Right lobe of liver (tissue), 6 donors: Measurements from ENCODE around the gene MOB3B. TPM values are rescaled to one million over a fixed set of nuclear protein-coding genes. Genes with fewer than 3 reads are reported as not detected.

Experiments
- ATAC-seq, 4 donors: fragments of 200-7000 bp; cut with Tn5 transposase; one replicate each; pipeline ENCODE4 v1.9.1; 2020; ENCODE audit warnings: mild to moderate bottlenecking in 4 of 4, moderate library complexity in 4 of 4
- DNase-seq, 3 donors: peaks; one replicate each; pipeline ENCODE4 v3.0.0-alpha.2; 2020
- H3K27ac ChIP-seq, 3 donors: fragments of 200-600 bp; one replicate each; pipeline ENCODE4 v1.8.0; 2022
- H3K27me3 ChIP-seq, 2 donors: fragments of 200-600 bp; one replicate each; pipeline ENCODE4 v1.8.0; 2022
- H3K36me3 ChIP-seq, 4 donors: fragments of 200-600 bp; sonication (generic) in 1 of 4; one replicate each; pipeline versions ENCODE4 v1.5.1 to v1.8.0; 2017 to 2022; ENCODE audit warnings: control low read depth in 1 of 4
- H3K4me1 ChIP-seq, 4 donors: fragments of 200-600 bp; sonication (generic) in 1 of 4; one replicate each; pipeline versions ENCODE4 v1.5.1 to v1.8.0; 2017 to 2022; ENCODE audit warnings: control low read depth in 1 of 4
- H3K4me3 ChIP-seq, 3 donors: fragments of 200-600 bp; one replicate each; pipeline ENCODE4 v1.8.0; 2022
- H3K9me3 ChIP-seq, 4 donors: fragments of 200-600 bp; sonication (generic) in 1 of 4; one replicate each; pipeline versions ENCODE4 v1.5.1 to v1.8.0; 2017 to 2022; ENCODE audit warnings: control low read depth in 1 of 4
- CTCF ChIP-seq, 4 donors: fragments of 200-600 bp in 3 of 4; fragments of 450-650 bp in 1 of 4; IDR thresholded peaks; one replicate each; pipeline versions ENCODE4 v1.5.1 to v1.8.0; 2016 to 2022; ENCODE audit warnings: antibody characterized with exemption in 4 of 4, mild to moderate bottlenecking in 2 of 4
- POLR2A ChIP-seq: fragments of 450-650 bp; IDR thresholded peaks from one replicate; pipeline ENCODE4 v1.6.1; 2017; ENCODE audit warnings: antibody characterized with exemption, mild to moderate bottlenecking
- WGBS: methylation state at CpG from one replicate; pipeline ENCODE4 v1.1.6; 2018; ENCODE audit warnings: low coverage, low lambda C conversion rate; ENCODE audit not compliant: insufficient coverage; ENCODE audit errors: missing lambda C conversion rate; 5-methylcytosine and 5-hydroxymethylcytosine counted together
- intact Hi-C, 2 donors: fragments of 100-400 bp; cut with DNase I; formaldehyde crosslinking; loops; one replicate each; pipeline versions ENCODE4 v1.11.2 to v1.14.1; 2022
- total RNA-seq, 6 experiments: library from RNA; depleted of rRNA in 2 of 6; stranded (reverse); fragments of >200 nt in 2 of 6; fragmentation: NEBNext Ultra II Directional in 3 of 6; extraction: Animal tissue kit (Norgen Biotek cat#: 25700) in 3 of 6; gene quantifications; one replicate each; pipeline versions ENCODE4 v1.1.0 to v1.2.4, GENCODE V29; 2016 to 2023
- donor health status: DM: no; HTN: yes; CAD: no.
- donor health status: DM: no; HTN: no; CAD: no.
- donor health status: DM: no; HTN: no; CAD: no.
- donor health status: DM: no; HTN: yes; CAD: no.
- donor health status: DM: no; HTN: yes; CAD: no.

The MOB3B gene
- total RNA-seq, 6 experiments from 2014 or later, result 1.0 to 2.4 (median 1.7) TPM

DNA sequence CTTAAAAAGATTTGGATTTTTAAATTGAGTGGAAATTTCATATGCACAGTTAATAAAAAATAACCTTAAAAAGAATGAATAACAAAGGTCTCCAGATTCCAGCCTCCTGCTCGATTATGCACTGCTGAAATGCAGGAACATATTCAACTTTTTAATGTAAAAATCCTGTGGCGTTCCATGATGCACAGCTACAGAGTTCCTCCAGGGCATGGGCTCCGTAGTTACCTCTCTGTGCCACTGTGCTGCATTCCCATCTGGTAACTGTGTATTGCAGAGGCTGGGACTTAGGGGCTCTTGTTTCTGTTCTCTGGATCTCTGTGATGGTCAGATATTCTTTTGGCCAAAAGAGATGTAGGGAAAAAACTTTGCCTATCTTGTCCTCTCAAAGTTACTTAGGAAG is 201.1 kb downstream of the MOB3B start:
- WGBS, result 80% methylated on average over 3 of the region's 3 CpGs

DNA sequence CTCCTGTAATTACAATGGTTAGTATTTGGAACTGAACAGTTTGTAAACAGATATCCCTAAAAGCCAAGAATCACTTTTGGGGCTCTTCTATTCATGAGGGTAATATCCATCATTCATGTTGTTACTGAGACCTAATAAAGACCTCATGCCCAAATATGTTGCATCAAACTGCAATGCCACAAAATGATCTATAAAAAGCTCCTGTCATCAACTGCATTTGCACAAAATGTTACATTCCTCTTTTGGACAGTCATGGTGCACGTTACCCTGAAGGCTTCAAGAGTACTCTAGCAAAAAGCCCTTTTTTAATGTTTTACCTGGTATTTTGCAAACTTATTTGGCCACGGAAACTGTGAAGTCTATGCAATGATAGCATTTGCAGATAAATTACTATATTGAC is 218.4 kb downstream of the MOB3B start:
- no peak overlapping the region for H3K27ac ChIP-seq
- no peaks in the 10 kb centered on the region for H3K27me3 ChIP-seq
- TF ChIP-seq POLR2A (no peak), CTCF (IDR thresholded peaks at IDR 0.05) (no peak)
- ATAC-seq (no peak), DNase-seq (no peak)
- H3K9me3 ChIP-seq, result no peaks in the 10 kb centered on the region
- H3K36me3 ChIP-seq, result no peaks in the 10 kb centered on the region
- intact Hi-C loops, result no loop called here
- no peaks in the 10 kb centered on the region for H3K4me1 ChIP-seq
- WGBS, result 74% methylated on average over 2 of the region's 2 CpGs
- no peak overlapping the region for H3K4me3 ChIP-seq

More for the DNA sequence above, 201.1 kb downstream of the MOB3B start:
- no peak overlapping the region for H3K27ac ChIP-seq
- no peak for DNase-seq
- no peaks in the 10 kb centered on the region for H3K36me3 ChIP-seq
- H3K4me3 ChIP-seq, result no peak overlapping the region
- no peaks in the 10 kb centered on the region for H3K4me1 ChIP-seq
- H3K9me3 ChIP-seq, result no peaks in the 10 kb centered on the region
- no peak for TF ChIP-seq POLR2A
- no peak for TF ChIP-seq CTCF (IDR thresholded peaks at IDR 0.05)
- intact Hi-C loops, result no loop called here
- no peak for ATAC-seq
- H3K27me3 ChIP-seq, result no peaks in the 10 kb centered on the region

GRCh38 chr9:27310582-27310981 is 219.0 kb downstream of the MOB3B start:
- ATAC-seq (no peak), DNase-seq (no peak)
- WGBS, result 58% methylated on average over 2 of the region's 2 CpGs
- intact Hi-C loops, result no loop called here
- Histone ChIP-seq H3K9me3 (no peaks in the 10 kb centered on the region), H3K27me3 (no peaks in the 10 kb centered on the region), H3K4me3 (no peak overlapping the region), H3K27ac (no peak overlapping the region), H3K36me3 (no peaks in the 10 kb centered on the region), H3K4me1 (no peaks in the 10 kb centered on the region)
- no peak for TF ChIP-seq POLR2A
- TF ChIP-seq CTCF (IDR thresholded peaks at IDR 0.05), result no peak

DNA sequence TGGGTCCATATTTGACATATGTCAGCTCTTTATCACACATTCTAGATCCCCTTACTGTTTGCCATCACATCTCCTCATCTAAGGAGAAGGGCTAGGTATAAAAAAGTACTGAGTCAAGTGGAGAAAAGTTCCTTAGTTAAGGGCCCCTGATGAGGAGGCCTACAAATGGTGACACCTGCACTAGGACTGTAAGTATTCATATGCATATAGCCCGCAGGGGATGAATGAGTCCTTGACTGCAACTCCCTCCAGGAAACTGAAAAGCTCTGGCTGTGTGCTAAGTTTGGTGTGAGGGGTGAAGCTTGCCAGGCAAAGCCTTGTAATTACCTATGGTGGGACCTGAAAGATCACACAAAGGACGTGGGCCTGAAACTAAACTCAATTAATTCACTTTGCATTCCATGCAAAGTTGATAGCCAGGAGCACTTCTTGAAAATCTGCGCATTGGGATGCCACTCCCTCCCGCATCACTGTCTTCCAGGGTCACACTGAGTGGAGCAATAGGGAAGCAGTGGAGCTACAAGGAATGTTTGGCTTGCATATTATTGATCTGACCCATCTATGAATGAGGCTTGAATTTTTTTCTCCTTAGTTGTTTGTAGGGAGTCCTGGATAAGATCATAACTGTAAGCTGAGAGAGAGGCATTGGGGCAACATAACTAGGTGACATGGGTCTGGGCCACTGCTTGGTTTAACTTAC is 220.8 kb downstream of the MOB3B start:
- WGBS, result 68% methylated on average over 4 of the region's 4 CpGs
- no peak overlapping the region for H3K4me3 ChIP-seq
- no peak overlapping the region for H3K27ac ChIP-seq
- no peak for DNase-seq
- intact Hi-C loops, result no loop called here
- ATAC-seq, result no peak
- no peaks in the 10 kb centered on the region for H3K27me3 ChIP-seq
- TF ChIP-seq CTCF (IDR thresholded peaks at IDR 0.05), result no peak
- TF ChIP-seq POLR2A, result no peak
- no peaks in the 10 kb centered on the region for H3K4me1 ChIP-seq
- no peaks in the 10 kb centered on the region for H3K36me3 ChIP-seq
- H3K9me3 ChIP-seq, result no peaks in the 10 kb centered on the region

DNA sequence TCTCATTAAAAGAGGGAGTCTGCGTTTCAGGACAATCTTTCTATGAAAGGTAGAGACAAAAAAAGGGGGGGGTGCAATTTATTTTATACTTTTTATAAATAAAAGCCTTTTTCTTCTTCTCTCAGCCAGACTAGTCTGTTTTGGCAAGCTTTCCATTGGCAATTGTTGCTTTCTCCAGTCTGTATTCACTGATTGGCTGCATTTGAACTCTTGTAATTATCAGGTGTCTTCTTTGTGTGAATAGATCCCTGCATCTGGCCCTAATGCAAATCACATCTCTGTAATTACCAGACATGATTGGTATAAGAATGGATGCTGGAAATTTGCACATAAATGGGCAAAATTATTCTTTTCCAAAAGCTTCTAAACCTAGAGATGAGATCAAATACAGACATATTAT is 225.1 kb downstream of the MOB3B start:
- ATAC-seq (no peak), DNase-seq (no peak)
- no peaks in the 10 kb centered on the region for H3K36me3 ChIP-seq
- no peak overlapping the region for H3K4me3 ChIP-seq
- H3K9me3 ChIP-seq, result no peaks in the 10 kb centered on the region
- intact Hi-C loops, result no loop called here
- TF ChIP-seq POLR2A (no peak), CTCF (IDR thresholded peaks at IDR 0.05) (no peak)
- H3K27ac ChIP-seq, result no peak overlapping the region
- no peaks in the 10 kb centered on the region for H3K27me3 ChIP-seq
- no peaks in the 10 kb centered on the region for H3K4me1 ChIP-seq
- 54% methylated on average over 1 of the region's 1 CpG for WGBS
